Loucy (cell line): ENCODE results near the gene SPTB.

Experiments used
- H2AFZ ChIP-seq: fragments of 200-600 bp; sonication (generic); 2 replicates; pipeline ENCODE4 v1.6.0; 2016; ENCODE audit warnings: antibody characterized with exemption, mild to moderate bottlenecking, low read length, moderate library complexity
- H3F3A ChIP-seq: fragments of 200-600 bp; 2 replicates; pipeline ENCODE4 v1.6.0; 2016; ENCODE audit warnings: antibody characterized with exemption, low read depth, mild to moderate bottlenecking
- H3K27me3 ChIP-seq: fragments of 200-600 bp; sonication (generic); 2 replicates; pipeline ENCODE4 v1.6.1; 2014; ENCODE audit warnings: low read length, mild to moderate bottlenecking; ENCODE audit not compliant: insufficient read depth, poor library complexity, severe bottlenecking
- H3K36me3 ChIP-seq: fragments of 200-600 bp; sonication (generic); 2 replicates; pipeline ENCODE4 v1.6.1; 2016; ENCODE audit warnings: low read length; ENCODE audit not compliant: insufficient read depth
- H3K4me1 ChIP-seq: fragments of 200-600 bp; sonication (generic); 2 replicates; pipeline ENCODE4 v1.5.1; 2014; ENCODE audit warnings: low read length, mild to moderate bottlenecking; ENCODE audit not compliant: insufficient read depth, poor library complexity, severe bottlenecking
- H3K4me2 ChIP-seq: fragments of 200-600 bp; sonication (generic); 2 replicates; pipeline ENCODE4 v1.6.0; 2014; ENCODE audit warnings: antibody characterized with exemption, low read length, low read depth, mild to moderate bottlenecking; ENCODE audit not compliant: poor library complexity, severe bottlenecking
- H3K4me3 ChIP-seq: fragments of 200-600 bp; sonication (generic); 2 replicates; pipeline ENCODE4 v1.5.1; 2014; ENCODE audit warnings: low read length, mild to moderate bottlenecking, mixed read lengths; ENCODE audit not compliant: poor library complexity, severe bottlenecking
- H3K79me2 ChIP-seq: fragments of 200-600 bp; sonication (generic); 2 replicates; pipeline ENCODE4 v1.6.1; 2014; ENCODE audit warnings: low read length; ENCODE audit not compliant: insufficient read depth
- H3K9ac ChIP-seq: fragments of 200-600 bp; sonication (generic); 2 replicates; pipeline ENCODE4 v1.6.0; 2014; ENCODE audit warnings: mild to moderate bottlenecking, low read depth, low read length, moderate library complexity; ENCODE audit not compliant: poor library complexity, severe bottlenecking
- H3K9me2 ChIP-seq: fragments of 200-600 bp; sonication (generic); replicated peaks from 2 replicates; pipeline ENCODE4 v1.6.1; 2016; ENCODE audit warnings: low read depth, low read length, mixed read lengths
- H3K9me3 ChIP-seq: fragments of 200-600 bp; sonication (generic); 2 replicates; pipeline ENCODE4 v1.6.1; 2014; ENCODE audit warnings: mild to moderate bottlenecking, antibody characterized with exemption, low read length, low read depth; ENCODE audit not compliant: insufficient read depth
- H4K20me1 ChIP-seq: fragments of 200-600 bp; sonication (generic); 2 replicates; pipeline ENCODE4 v1.6.0; 2014; ENCODE audit warnings: antibody characterized with exemption, low read length, mild to moderate bottlenecking; ENCODE audit not compliant: insufficient read depth, poor library complexity, severe bottlenecking
- EZH2phosphoT487 ChIP-seq: fragments of 200-600 bp; IDR thresholded peaks from 2 replicates; pipeline ENCODE4 v1.6.1; 2018; ENCODE audit warnings: antibody characterized with exemption, mild to moderate bottlenecking, moderate library complexity, borderline replicate concordance
- TF ChIP-seq, protein P1 (sequence below): fragments of 200-600 bp; sonication (generic); conservative IDR thresholded peaks from 2 replicates; pipeline ENCODE4 v1.5.1; 2014; ENCODE audit warnings: mild to moderate bottlenecking, antibody characterized with exemption, low read length

The SPTB gene

GRCh38 chr14:64801800-64802199 lies 77.9 kb downstream of the SPTB start:
- Histone ChIP-seq H3K36me3 (no peaks in the 10 kb centered on the region), H3K9me2 (no peaks in the 10 kb centered on the region), H3K27me3 (no peaks in the 10 kb centered on the region), H3K4me2 (no peak overlapping the region), H3K4me3 (no peak overlapping the region), H3K9me3 (no peaks in the 10 kb centered on the region), H3K4me1 (peaks cover 3% of the 10 kb centered on the region), H3K79me2 (no peaks in the 10 kb centered on the region), H2AFZ (no peak overlapping the region), H4K20me1 (no peaks in the 10 kb centered on the region), H3F3A (no peaks in the 10 kb centered on the region), H3K9ac (no peak overlapping the region)
- no peak for TF ChIP-seq EZH2phosphoT487
- TF ChIP-seq, protein P1, sequence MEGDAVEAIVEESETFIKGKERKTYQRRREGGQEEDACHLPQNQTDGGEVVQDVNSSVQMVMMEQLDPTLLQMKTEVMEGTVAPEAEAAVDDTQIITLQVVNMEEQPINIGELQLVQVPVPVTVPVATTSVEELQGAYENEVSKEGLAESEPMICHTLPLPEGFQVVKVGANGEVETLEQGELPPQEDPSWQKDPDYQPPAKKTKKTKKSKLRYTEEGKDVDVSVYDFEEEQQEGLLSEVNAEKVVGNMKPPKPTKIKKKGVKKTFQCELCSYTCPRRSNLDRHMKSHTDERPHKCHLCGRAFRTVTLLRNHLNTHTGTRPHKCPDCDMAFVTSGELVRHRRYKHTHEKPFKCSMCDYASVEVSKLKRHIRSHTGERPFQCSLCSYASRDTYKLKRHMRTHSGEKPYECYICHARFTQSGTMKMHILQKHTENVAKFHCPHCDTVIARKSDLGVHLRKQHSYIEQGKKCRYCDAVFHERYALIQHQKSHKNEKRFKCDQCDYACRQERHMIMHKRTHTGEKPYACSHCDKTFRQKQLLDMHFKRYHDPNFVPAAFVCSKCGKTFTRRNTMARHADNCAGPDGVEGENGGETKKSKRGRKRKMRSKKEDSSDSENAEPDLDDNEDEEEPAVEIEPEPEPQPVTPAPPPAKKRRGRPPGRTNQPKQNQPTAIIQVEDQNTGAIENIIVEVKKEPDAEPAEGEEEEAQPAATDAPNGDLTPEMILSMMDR, result peak; percentile 75

DNA sequence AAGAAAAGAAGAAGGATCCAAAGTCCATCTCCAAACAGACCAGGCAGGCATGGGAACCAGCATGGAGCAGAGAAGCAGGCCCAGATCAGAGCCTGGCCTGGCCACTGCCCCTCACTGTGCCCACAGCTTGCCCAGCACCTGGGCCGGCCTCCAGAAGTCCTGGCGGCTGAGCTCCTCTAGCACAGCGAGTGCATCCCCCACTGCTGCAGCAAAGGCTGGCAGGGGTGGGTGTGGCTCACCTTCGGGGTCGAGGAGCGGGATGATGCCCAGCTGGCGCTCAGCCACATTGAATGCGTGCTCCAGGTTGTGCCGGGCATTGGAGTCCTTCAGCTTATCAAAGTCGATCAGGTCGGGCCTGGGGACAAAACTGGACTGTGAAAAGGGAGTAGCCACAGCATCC lies 78.7 kb downstream of the SPTB start:
- Histone ChIP-seq H3K79me2 (no peaks in the 10 kb centered on the region), H3K4me1 (peaks cover 3% of the 10 kb centered on the region), H4K20me1 (no peaks in the 10 kb centered on the region), H3K4me2 (no peak overlapping the region), H2AFZ (no peak overlapping the region), H3K9ac (no peak overlapping the region), H3K36me3 (no peaks in the 10 kb centered on the region), H3K27me3 (no peaks in the 10 kb centered on the region), H3F3A (no peaks in the 10 kb centered on the region), H3K9me3 (no peaks in the 10 kb centered on the region), H3K4me3 (no peak overlapping the region), H3K9me2 (no peaks in the 10 kb centered on the region)
- TF ChIP-seq, protein P1, result no peak
- no peak for TF ChIP-seq EZH2phosphoT487

- no peaks in the 10 kb centered on the region for H3K9me3 ChIP-seq
- TF ChIP-seq EZH2phosphoT487, result no peak
- TF ChIP-seq, protein P1, result peak; percentile 75
- H3K4me1 ChIP-seq, result peaks cover 3% of the 10 kb centered on the region
- no peaks in the 10 kb centered on the region for H3F3A ChIP-seq
- peak overlapping the region; percentile 62 for H2AFZ ChIP-seq
- H3K4me3 ChIP-seq, result no peak overlapping the region
- H3K79me2 ChIP-seq, result no peaks in the 10 kb centered on the region
- no peaks in the 10 kb centered on the region for H3K36me3 ChIP-seq
- no peaks in the 10 kb centered on the region for H3K9me2 ChIP-seq
- no peaks in the 10 kb centered on the region for H4K20me1 ChIP-seq
- H3K27me3 ChIP-seq, result no peaks in the 10 kb centered on the region
- H3K9ac ChIP-seq, result no peak overlapping the region
- no peak overlapping the region for H3K4me2 ChIP-seq
These were observed 79.7 kb downstream of the SPTB start for GRCh38 chr14:64800000-64800399.
